Measurements from ENCODE around the gene GGT6. TPM values are rescaled to one million over a fixed set of nuclear protein-coding genes. Genes with fewer than 3 reads are reported as not detected.
"Not testable (repeated sequence)": the region's sequence is repeated elsewhere in the genome, so short reads cannot be mapped to it uniquely, and the experiment has no call there.

GGT6 gene
- total RNA-seq, 1 donor from 2014 or later: not detected

GRCh38 chr17:4590981-4591453 is 30.6 kb upstream of the GGT6 start:
- DNase-seq (ENCODE audit: low spot score in 2 of 2): no peak
- TF ChIP-seq, protein P1, sequence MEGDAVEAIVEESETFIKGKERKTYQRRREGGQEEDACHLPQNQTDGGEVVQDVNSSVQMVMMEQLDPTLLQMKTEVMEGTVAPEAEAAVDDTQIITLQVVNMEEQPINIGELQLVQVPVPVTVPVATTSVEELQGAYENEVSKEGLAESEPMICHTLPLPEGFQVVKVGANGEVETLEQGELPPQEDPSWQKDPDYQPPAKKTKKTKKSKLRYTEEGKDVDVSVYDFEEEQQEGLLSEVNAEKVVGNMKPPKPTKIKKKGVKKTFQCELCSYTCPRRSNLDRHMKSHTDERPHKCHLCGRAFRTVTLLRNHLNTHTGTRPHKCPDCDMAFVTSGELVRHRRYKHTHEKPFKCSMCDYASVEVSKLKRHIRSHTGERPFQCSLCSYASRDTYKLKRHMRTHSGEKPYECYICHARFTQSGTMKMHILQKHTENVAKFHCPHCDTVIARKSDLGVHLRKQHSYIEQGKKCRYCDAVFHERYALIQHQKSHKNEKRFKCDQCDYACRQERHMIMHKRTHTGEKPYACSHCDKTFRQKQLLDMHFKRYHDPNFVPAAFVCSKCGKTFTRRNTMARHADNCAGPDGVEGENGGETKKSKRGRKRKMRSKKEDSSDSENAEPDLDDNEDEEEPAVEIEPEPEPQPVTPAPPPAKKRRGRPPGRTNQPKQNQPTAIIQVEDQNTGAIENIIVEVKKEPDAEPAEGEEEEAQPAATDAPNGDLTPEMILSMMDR (IDR thresholded peaks at IDR 0.05): no peak
- H3K27me3 ChIP-seq: no peaks in the 10 kb centered on the region
- H3K4me1 ChIP-seq: no peaks in the 10 kb centered on the region
- no peaks in the 10 kb centered on the region for H3K9me3 ChIP-seq
- intact Hi-C loops (cut with DNase I): no loop called here
- H3K36me3 ChIP-seq: no peaks in the 10 kb centered on the region
- no peak overlapping the region for H3K27ac ChIP-seq
- H3K4me3 ChIP-seq: no peak overlapping the region

GRCh38 chr17:4590042-4590441 is 29.7 kb upstream of the GGT6 start:
- DNase-seq (ENCODE audit: low spot score in 2 of 2); H3K27me3 ChIP-seq; H3K36me3 ChIP-seq; H3K4me3 ChIP-seq; H3K27ac ChIP-seq; H3K4me1 ChIP-seq; intact Hi-C loops (cut with DNase I); H3K9me3 ChIP-seq: not testable (repeated sequence)

DNA sequence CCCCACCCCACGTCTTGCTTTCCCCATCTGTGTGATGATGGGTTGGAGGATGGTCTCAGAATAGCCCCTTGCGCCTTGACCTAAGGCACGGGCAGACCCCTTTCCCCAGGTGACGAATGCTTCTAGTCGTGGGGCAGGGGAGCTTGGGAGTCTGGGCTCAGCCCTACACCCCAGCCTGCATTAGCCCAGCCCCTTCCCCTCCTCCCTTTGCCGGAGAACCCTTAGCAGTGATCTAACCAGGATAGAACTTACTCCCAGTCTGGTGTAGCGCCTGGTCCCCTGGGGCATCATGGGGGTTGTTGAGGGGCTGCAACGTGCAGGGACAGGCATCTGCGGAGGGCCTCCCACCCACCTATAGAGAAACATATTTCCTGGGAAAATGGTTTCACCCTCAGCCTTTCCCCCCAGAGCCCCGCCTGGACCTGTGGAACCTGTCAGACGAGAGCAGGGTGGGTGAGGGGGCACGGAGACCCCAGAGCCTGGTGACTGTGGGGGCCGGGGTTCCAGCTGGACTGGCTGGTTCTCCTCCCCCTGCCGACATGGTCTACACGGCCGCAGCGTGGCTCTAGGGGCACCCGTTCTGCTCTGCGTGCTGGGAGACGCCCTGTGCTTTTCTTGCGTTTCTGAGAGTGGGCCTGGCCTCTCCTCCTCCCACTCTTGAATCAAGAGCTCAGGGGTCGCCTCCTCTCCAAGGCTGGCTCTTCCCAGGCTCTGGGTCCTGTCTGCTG is 28.7 kb upstream of the GGT6 start:
- H3K27ac ChIP-seq: no peak overlapping the region
- no peaks in the 10 kb centered on the region for H3K9me3 ChIP-seq
- no peaks in the 10 kb centered on the region for H3K36me3 ChIP-seq
- TF ChIP-seq, protein P1 (IDR thresholded peaks at IDR 0.05): no peak
- peaks cover 13% of the 10 kb centered on the region for H3K27me3 ChIP-seq
- no peak for DNase-seq (ENCODE audit: low spot score in 2 of 2)
- H3K4me3 ChIP-seq: no peak overlapping the region
- H3K4me1 ChIP-seq: peaks cover under 1 to 8% of the 10 kb centered on the region in 2 donors
- intact Hi-C loops (cut with DNase I): no loop called here

GRCh38 chr17:4588391-4588790 is 28.0 kb upstream of the GGT6 start:
- Histone ChIP-seq H3K36me3 (no peaks in the 10 kb centered on the region), H3K4me1 (peaks cover 2 to 9% of the 10 kb centered on the region in 2 donors), H3K27me3 (peaks cover 14% of the 10 kb centered on the region), H3K9me3 (no peaks in the 10 kb centered on the region), H3K4me3 (no peak overlapping the region), H3K27ac (no peak overlapping the region)
- no peak for DNase-seq (ENCODE audit: low spot score in 2 of 2)
- intact Hi-C loops (cut with DNase I): no loop called here
- TF ChIP-seq, protein P1 (IDR thresholded peaks at IDR 0.05): no peak

DNA sequence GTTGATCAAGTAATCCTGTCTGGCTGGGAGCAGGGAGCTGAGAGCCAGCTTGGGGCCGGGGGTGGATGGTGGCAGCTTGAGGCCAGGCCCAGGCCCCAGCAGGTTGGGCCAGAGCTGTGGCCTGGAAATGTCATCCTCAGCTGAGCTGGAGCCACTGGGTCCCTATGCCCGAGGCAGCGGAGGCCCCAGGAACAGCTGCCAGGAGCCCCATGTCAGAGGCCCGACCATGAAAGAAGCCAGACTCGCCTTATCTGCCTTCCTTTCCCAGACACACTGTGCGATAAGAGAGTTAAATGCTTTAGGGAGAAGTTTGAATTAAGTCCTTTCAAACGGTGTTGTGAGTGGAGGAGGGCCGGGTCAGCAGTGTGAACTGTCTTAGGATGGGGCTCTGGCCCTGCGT is 27.4 kb upstream of the GGT6 start:
- no peak for DNase-seq (ENCODE audit: low spot score in 2 of 2)
- TF ChIP-seq, protein P1 (IDR thresholded peaks at IDR 0.05): no peak
- Histone ChIP-seq H3K9me3 (no peaks in the 10 kb centered on the region), H3K27me3 (peaks cover 14% of the 10 kb centered on the region), H3K4me1 (peaks cover 2 to 9% of the 10 kb centered on the region in 2 donors), H3K27ac (no peak overlapping the region), H3K36me3 (no peaks in the 10 kb centered on the region), H3K4me3 (no peak overlapping the region)
- intact Hi-C loops (cut with DNase I): no loop called here

GRCh38 chr17:4587195-4587594 is 26.8 kb upstream of the GGT6 start:
- TF ChIP-seq, protein P1 (IDR thresholded peaks at IDR 0.05): no peak
- Histone ChIP-seq H3K36me3 (no peaks in the 10 kb centered on the region), H3K4me3 (no peak overlapping the region), H3K4me1 (peaks cover 2 to 9% of the 10 kb centered on the region in 2 donors), H3K9me3 (no peaks in the 10 kb centered on the region), H3K27ac (no peak overlapping the region), H3K27me3 (peaks cover 14% of the 10 kb centered on the region)
- intact Hi-C loops (cut with DNase I): no loop called here
- no peak for DNase-seq (ENCODE audit: low spot score in 2 of 2)

All from ascending aorta (tissue), 2 donors.